Endothelial cell of umbilical vein (primary cell): ENCODE data around the gene FAM219B. TPM values are rescaled to one million over a fixed set of nuclear protein-coding genes. Genes with fewer than 3 reads are reported as not detected.

ENCODE experiments used
- BruUV-seq: library from RNA; stranded (reverse); fragments of 400-500 nt; replicated peaks from 2 replicates; lab custom pipeline; 2021; lab: Mats Ljungman, UMichigan
- CTCF ChIA-PET: fragments of 300-600, 350-600 bp; sonication (Branson Sonifier 250); formaldehyde crosslinking; loops from one replicate; lab custom pipeline; 2021; ENCODE audit warnings: antibody characterized with exemption, inconsistent platforms; lab: Charles Lee
- POLR2A ChIA-PET: fragments of 300-600, 350-600 bp; sonication (Branson Sonifier 250); formaldehyde crosslinking; loops from one replicate; lab custom pipeline; 2021; ENCODE audit warnings: antibody characterized with exemption, inconsistent platforms; lab: Charles Lee
- DNase-seq: peaks from one replicate; pipeline ENCODE4 v3.0.0-alpha.2; 2011; ENCODE audit warnings: low read depth, low spot score
- FAIRE-seq: peaks from 2 replicates; lab custom pipeline; 2011; peaks lifted over from hg19 to GRCh38; lab: Jason Lieb, UNC
- H2AFZ ChIP-seq: 2 replicates; pipeline ENCODE4 v1.6.0; 2012; ENCODE audit warnings: low read depth, low read length, control low read depth, inconsistent platforms
- H3K27ac ChIP-seq: 2 replicates; pipeline ENCODE4 v1.5.1; 2011; ENCODE audit warnings: low read depth, mild to moderate bottlenecking, control low read depth, low read length, moderate library complexity; ENCODE audit not compliant: insufficient read depth
- H3K27me3 ChIP-seq, 2 experiments: 2 replicates each; pipeline versions ENCODE4 v1.6.0 to v1.6.1; 2011; ENCODE audit warnings: low read length in 2 of 2, mixed read lengths in 1 of 2; ENCODE audit not compliant: control insufficient read depth in 2 of 2, insufficient read depth in 2 of 2
- H3K36me3 ChIP-seq, 2 experiments: 2 replicates in 1 of 2; 3 replicates in 1 of 2; pipeline ENCODE4 v1.5.1; 2011; ENCODE audit warnings: low read length in 2 of 2, mild to moderate bottlenecking in 1 of 2, moderate library complexity in 1 of 2; ENCODE audit not compliant: control insufficient read depth in 2 of 2, insufficient read depth in 2 of 2; ENCODE audit errors: extremely low read depth in 1 of 2
- H3K4me1 ChIP-seq: 3 replicates; pipeline ENCODE4 v1.5.1; 2011; ENCODE audit warnings: mild to moderate bottlenecking, low read length; ENCODE audit not compliant: control insufficient read depth, insufficient read depth; ENCODE audit errors: extremely low read depth
- H3K4me2 ChIP-seq: 2 replicates; pipeline ENCODE4 v1.6.1; 2011; ENCODE audit warnings: low read length, control low read depth, mixed read lengths; ENCODE audit not compliant: insufficient read depth
- H3K4me3 ChIP-seq, 3 experiments: fragments of 200-600 bp in 1 of 3; sonication (generic), shearing (Covaris generic) in 1 of 3; replicated peaks in 1 of 3; 2 replicates each; pipeline ENCODE4 v1.5.1; 2011 to 2016; ENCODE audit warnings: control low read depth in 3 of 3, low read length in 3 of 3, mild to moderate bottlenecking in 2 of 3, inconsistent platforms in 1 of 3, low read depth in 1 of 3, moderate library complexity in 1 of 3; ENCODE audit not compliant: insufficient read depth in 1 of 3
- H3K79me2 ChIP-seq: 2 replicates; pipeline ENCODE4 v1.6.0; 2012; ENCODE audit warnings: low read length, inconsistent platforms; ENCODE audit not compliant: control insufficient read depth, insufficient read depth
- H3K9ac ChIP-seq: replicated peaks from 2 replicates; pipeline ENCODE3; 2011; ENCODE audit warnings: low read length, control low read depth; ENCODE audit not compliant: insufficient read depth; ENCODE audit errors: extremely low read depth
- H3K9me1 ChIP-seq: replicated peaks from 3 replicates; pipeline ENCODE4 v1.6.0; 2011; ENCODE audit warnings: mild to moderate bottlenecking, low read length; ENCODE audit not compliant: control insufficient read depth, insufficient read depth; ENCODE audit errors: extremely low read depth
- H3K9me3 ChIP-seq: replicated peaks from 2 replicates; pipeline ENCODE4 v1.5.1; 2012; ENCODE audit warnings: low read length, inconsistent platforms; ENCODE audit not compliant: control insufficient read depth, insufficient read depth
- H4K20me1 ChIP-seq: replicated peaks from 2 replicates; pipeline ENCODE3; 2011; ENCODE audit warnings: mild to moderate bottlenecking, low read length; ENCODE audit not compliant: control insufficient read depth, insufficient read depth; ENCODE audit errors: extremely low read depth
- CTCF ChIP-seq, 2 donors: IDR thresholded peaks; 1 replicate in 1 of 2; 2 replicates in 1 of 2; pipeline ENCODE4 v1.5.1; 2011; ENCODE audit warnings: low read length in 2 of 2, mild to moderate bottlenecking in 2 of 2, moderate library complexity in 2 of 2, control low read depth in 1 of 2, inconsistent platforms in 1 of 2, low read depth in 1 of 2; ENCODE audit not compliant: insufficient read depth in 1 of 2; ENCODE audit errors: extremely low read depth in 1 of 2
- EZH2 ChIP-seq: IDR thresholded peaks from 2 replicates; pipeline ENCODE4 v1.6.1; 2012; ENCODE audit warnings: borderline replicate concordance, low read depth, mild to moderate bottlenecking, moderate library complexity, low read length, inconsistent platforms; ENCODE audit not compliant: severe bottlenecking
- FOS ChIP-seq: IDR thresholded peaks from 2 replicates; pipeline ENCODE4 v1.6.1; 2011; ENCODE audit warnings: mild to moderate bottlenecking, low read length, moderate library complexity, borderline replicate concordance; ENCODE audit not compliant: insufficient read depth
- GATA2 ChIP-seq: IDR thresholded peaks from 2 replicates; pipeline ENCODE4 v1.7.0; 2011; ENCODE audit warnings: low read depth, mild to moderate bottlenecking, moderate library complexity, mixed read lengths, low read length; ENCODE audit not compliant: insufficient read length, insufficient read depth
- JUN ChIP-seq: IDR thresholded peaks from 2 replicates; pipeline ENCODE4 v1.6.1; 2011; ENCODE audit warnings: borderline replicate concordance, low read depth; ENCODE audit not compliant: insufficient read length, insufficient read depth
- MAX ChIP-seq: IDR thresholded peaks from 2 replicates; pipeline ENCODE4 v1.6.1; 2011; ENCODE audit not compliant: insufficient read depth, insufficient read length
- MYC ChIP-seq: IDR thresholded peaks from one replicate; pipeline ENCODE4 v1.6.1; 2011; ENCODE audit warnings: mild to moderate bottlenecking, low read depth, low read length
- POLR2A ChIP-seq: IDR thresholded peaks from 2 replicates; pipeline ENCODE4 v1.6.1; 2012; ENCODE audit warnings: low read depth, mild to moderate bottlenecking, control low read depth, low read length
- POLR2AphosphoS5 ChIP-seq: IDR thresholded peaks from 2 replicates; pipeline ENCODE4 v1.6.1; 2012; ENCODE audit warnings: low read depth, mild to moderate bottlenecking, control low read depth, low read length, moderate library complexity; ENCODE audit not compliant: insufficient read depth
- dilution Hi-C: fragments of 300-500 bp; cut with MboI; formaldehyde crosslinking; loops from one replicate; pipeline ENCODE4 v1.15.0; 2019; ENCODE audit warnings: low sequenced_read_pairs; ENCODE audit not compliant: extremely low pct_ligation_motif_present
- intact Hi-C: fragments of 100-400 bp; cut with micrococcal nuclease; formaldehyde crosslinking; loops from one replicate; pipeline ENCODE4 v1.10.0; 2022
- polyA plus RNA-seq, 4 experiments: library from polyadenylated mRNA; depleted of rRNA in 3 of 4; stranded (reverse) in 3 of 4; unstranded in 1 of 4; fragments of >200 nt; gene quantifications; 2 replicates each; pipeline versions ENCODE4 v1.2.1 to v1.2.3, GENCODE V29; 2011 to 2012; ENCODE audit warnings: missing spikeins in 1 of 4
- total RNA-seq: library from RNA; stranded (reverse); gene quantifications from 2 replicates; pipeline ENCODE4 v1.2.3, GENCODE V29; 2021

Gene FAM219B
- total and polyA plus RNA-seq, 2 donors (not counting 3 experiments of a cell fraction or from before 2014, with no cell fraction given), result 57.7 to 73.0 TPM

GRCh38 chr15:74870436-74871215 lies 36.0 kb downstream of the FAM219B start:
- no peak overlapping the region for H3K4me3 ChIP-seq
- no peaks in the 10 kb centered on the region for H3K36me3 ChIP-seq
- peaks cover 45% of the 10 kb centered on the region for H3K4me1 ChIP-seq
- BruUV-seq, result no TSS peak
- no peak overlapping the region for H3K27ac ChIP-seq
- POLR2A ChIA-PET, result interaction anchor here (0.7 kb wide), 1 partner anchor 29 kb away, joined by 3 read pairs; no protein-coding TSS in a partner anchor
- no peaks in the 10 kb centered on the region for H3K9me3 ChIP-seq
- H4K20me1 ChIP-seq, result no peaks in the 10 kb centered on the region
- CTCF ChIA-PET, result interaction anchor here (0.8 to 6.4 kb wide), 10 partner anchors 8 to 99 kb away, joined by 3 to 54 read pairs (median 4); partner anchors contain the start of gene ULK3
- peaks cover 54% of the 10 kb centered on the region for H3K79me2 ChIP-seq
- dilution Hi-C loops, result no loop called here
- H3K27me3 ChIP-seq, result peaks cover 0 to 3% of the 10 kb centered on the region in 2 experiments
- DNase-seq (peak; percentile 6), FAIRE-seq (no peak)
- H3K9me1 ChIP-seq, result no peaks in the 10 kb centered on the region
- intact Hi-C loops, result no loop called here
- no peak overlapping the region for H2AFZ ChIP-seq
- TF ChIP-seq POLR2AphosphoS5, result no peak
- TF ChIP-seq CTCF (IDR thresholded peaks at IDR 0.05; ENCODE audit: extremely low read depth in 1 of 2, insufficient read depth in 1 of 2, low read depth in 1 of 2, low read length in 2 of 2), result no peak
- TF ChIP-seq MAX, result no peak
- TF ChIP-seq POLR2A, result no peak
- TF ChIP-seq JUN, result no peak
- TF ChIP-seq EZH2, result no peak
- TF ChIP-seq GATA2, result no peak
- no peak for TF ChIP-seq MYC
- TF ChIP-seq FOS, result no peak
- H3K4me2 ChIP-seq, result peak overlapping the region; percentile 13
- H3K9ac ChIP-seq, result no peak overlapping the region
